Measurements from ENCODE around the gene KRTAP4-12. TPM values are rescaled to one million over a fixed set of nuclear protein-coding genes. Genes with fewer than 3 reads are reported as not detected.

KRTAP4-12 gene
- total and polyA plus RNA-seq, 10 of the 15 experiments (the other 5 are each of a cell fraction or from before 2014, with no cell fraction given), result not detected

GRCh38 chr17:41167561-41167960 lies 43.6 kb upstream of the KRTAP4-12 start:
- in situ Hi-C loops (cut with MboI), result no loop called here

More at GRCh38 chr17:41167561-41167960, 43.6 kb upstream of the KRTAP4-12 start:
- DNase-seq (ENCODE audit: low read depth, low spot score) (no peak), ATAC-seq (no peak), FAIRE-seq (no peak)
- ChIA-PET POLR2A (no interaction called here), CTCF (no interaction called here), RAD21 (ENCODE audit: unreplicated experiment) (no interaction called here), SMC1A (ENCODE audit: uncharacterized antibody, unreplicated experiment) (no interaction called here)
- Histone ChIP-seq H3K4me2 (ENCODE audit: control insufficient read depth, insufficient read depth) (no peak overlapping the region), H3K27ac (ENCODE audit: control insufficient read depth, insufficient read depth) (no peak overlapping the region), H3K9ac (ENCODE audit: control insufficient read depth, insufficient read depth, low read length) (no peak overlapping the region), H3K36me3 (ENCODE audit: control insufficient read depth in 2 of 2, insufficient read depth in 2 of 2, low read length in 1 of 2) (no peaks in the 10 kb centered on the region), H3K4me3 (no peak overlapping the region), H3K9me3 (replicated peaks; ENCODE audit: control insufficient read depth, insufficient read depth, low read length) (no peaks in the 10 kb centered on the region), H3K4me1 (ENCODE audit: control insufficient read depth, insufficient read depth, low read length) (no peaks in the 10 kb centered on the region), H2AFZ (ENCODE audit: control insufficient read depth, low read depth, low read length) (no peak overlapping the region), H3K79me2 (ENCODE audit: control insufficient read depth, insufficient read depth, low read length) (no peaks in the 10 kb centered on the region), H4K20me1 (ENCODE audit: control insufficient read depth, insufficient read depth) (no peaks in the 10 kb centered on the region), H3K27me3 (replicated peaks in 1 of 2; ENCODE audit: control insufficient read depth in 2 of 2, insufficient read depth in 2 of 2, low read length in 1 of 2) (no peaks in the 10 kb centered on the region; a peak in 1 of 4 replicates)
- 42% methylated on average over 7 of the region's 7 CpGs for WGBS (ENCODE audit: insufficient coverage, insufficient replicate concordance, low lambda C conversion rate, missing lambda C conversion rate)
- BruUV-seq (replicated peaks), result no TSS peak
- intact Hi-C loops (cut with micrococcal nuclease; ENCODE audit: unreplicated experiment), result no loop called here
- no peak for TF ChIP-seq WRNIP1 (IDR thresholded peaks at IDR 0.05; ENCODE audit: borderline replicate concordance, low read depth, low read length)
- no peak for TF ChIP-seq ATF3 (IDR thresholded peaks at IDR 0.05; ENCODE audit: borderline replicate concordance, extremely low read depth, low read depth, low read length)
- no peak for TF ChIP-seq SMAD5 (IDR thresholded peaks at IDR 0.05; ENCODE audit: low read depth)
- TF ChIP-seq ASH2L (IDR thresholded peaks at IDR 0.05; ENCODE audit: borderline replicate concordance, low read depth), result no peak
- no peak for TF ChIP-seq RUNX3 (IDR thresholded peaks at IDR 0.05; ENCODE audit: low read length)
- no peak for TF ChIP-seq HDAC6 (IDR thresholded peaks at IDR 0.05; ENCODE audit: unreplicated experiment)
- TF ChIP-seq ZNF687 (IDR thresholded peaks at IDR 0.05), result no peak
- TF ChIP-seq MEF2A (IDR thresholded peaks at IDR 0.05; ENCODE audit: insufficient read depth, low read depth, low read length), result no peak
- no peak for TF ChIP-seq NR2F1 (conservative IDR thresholded peaks at IDR 0.05)
- no peak for TF ChIP-seq MEF2B (IDR thresholded peaks at IDR 0.05; ENCODE audit: partially characterized antibody, poor library complexity, severe bottlenecking)

All from GM12878 (cell line).